Measurements from ENCODE around the gene TAF13.

The TAF13 gene

DNA sequence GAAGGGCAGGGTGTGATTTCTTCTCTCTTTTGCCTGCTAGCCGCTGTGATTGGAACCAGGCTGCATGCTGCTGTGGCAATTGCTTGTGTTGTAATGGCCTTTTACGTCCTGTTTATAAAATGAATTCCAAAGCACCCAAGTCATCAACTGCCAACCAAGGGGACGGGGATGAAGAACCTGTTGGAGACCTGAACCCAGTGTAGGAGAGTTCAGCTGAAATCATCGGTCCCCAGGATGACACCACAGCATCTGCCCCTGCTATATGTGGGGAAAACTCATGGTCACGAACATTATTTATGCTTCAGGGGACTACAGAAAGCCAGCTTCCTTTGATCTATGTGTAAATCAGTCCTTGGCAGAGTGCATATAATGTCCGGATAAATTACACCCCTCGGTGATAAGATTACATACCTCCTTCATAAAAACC lies 18.6 kb upstream of the TAF13 start:
- DNase-seq, result no peak
- Histone ChIP-seq H3K27me3 (replicated peaks; ENCODE audit: control insufficient read depth, insufficient read depth, low read length, poor library complexity, severe bottlenecking) (no peaks in the 10 kb centered on the region), H3K4me3 (ENCODE audit: insufficient read depth, low read depth, low read length, poor library complexity, severe bottlenecking) (no peak overlapping the region), H3K9me3 (ENCODE audit: control insufficient read depth, low read length) (no peaks in the 10 kb centered on the region), H3K4me1 (ENCODE audit: control insufficient read depth, insufficient read depth, low read length, poor library complexity, severe bottlenecking) (peaks cover 20% of the 10 kb centered on the region), H3K27ac (ENCODE audit: insufficient read depth, low read length, poor library complexity, severe bottlenecking) (no peak overlapping the region), H3K36me3 (ENCODE audit: control insufficient read depth, insufficient read depth, low read length) (peaks cover 27% of the 10 kb centered on the region)

DNA sequence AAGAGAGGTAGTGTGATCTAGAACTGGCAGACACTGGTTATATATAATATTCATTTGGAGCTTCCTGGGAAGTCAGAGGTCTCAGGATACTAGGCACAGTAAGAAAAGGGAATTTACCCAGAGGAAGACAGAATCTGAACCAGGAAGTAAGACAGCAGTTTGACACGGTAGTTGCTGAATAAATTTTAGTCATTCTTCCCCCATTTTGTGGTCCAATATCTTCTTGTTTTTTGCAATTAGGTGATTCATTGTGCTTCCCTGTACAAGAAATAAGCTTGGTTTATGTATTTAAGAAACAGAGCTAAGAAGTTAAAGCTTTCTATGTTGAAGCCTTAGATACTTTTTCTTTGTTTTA lies 16.0 kb upstream of the TAF13 start:
- H3K4me3 ChIP-seq (ENCODE audit: insufficient read depth, low read depth, low read length, poor library complexity, severe bottlenecking), result peak overlapping the region; percentile 82

DNA sequence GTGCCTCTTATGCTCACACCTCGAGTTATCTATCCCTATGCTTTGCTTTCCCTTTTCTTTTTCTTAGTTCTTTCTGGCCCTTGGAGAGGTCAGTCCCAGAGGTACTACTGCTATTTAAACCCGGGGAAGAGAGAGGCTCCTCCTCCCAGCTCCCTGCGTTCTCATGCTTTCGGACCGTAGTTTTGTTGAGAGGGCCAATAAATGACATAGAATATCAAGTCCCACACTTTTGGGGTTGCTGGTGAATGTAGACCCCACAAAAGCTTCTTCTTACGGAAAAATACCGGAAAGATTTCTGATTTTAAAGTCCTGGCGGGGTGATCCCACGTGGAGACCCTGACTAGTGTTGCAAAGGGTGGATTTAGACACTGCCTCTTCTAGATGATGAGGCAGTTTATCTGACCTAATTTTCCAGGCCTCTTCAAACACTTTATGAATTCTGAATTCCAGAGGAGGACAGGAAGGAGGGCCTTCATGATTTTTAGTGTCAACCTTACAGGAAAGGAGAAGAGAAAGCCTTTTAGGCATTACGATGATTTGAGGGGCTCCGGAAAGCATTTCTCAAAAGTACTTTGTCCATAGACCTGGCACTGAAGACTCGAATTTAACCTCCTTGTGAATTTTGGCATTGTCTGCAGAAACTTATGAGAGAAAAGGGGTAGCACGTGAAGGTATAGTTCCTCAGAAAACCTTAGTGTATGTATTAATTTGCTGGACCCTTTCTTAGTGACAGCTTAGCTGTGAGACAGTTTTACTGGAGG lies 15.5 kb upstream of the TAF13 start:
- peaks cover 20% of the 10 kb centered on the region for H3K4me1 ChIP-seq (ENCODE audit: control insufficient read depth, insufficient read depth, low read length, poor library complexity, severe bottlenecking)
- DNase-seq, result no peak
- H3K27ac ChIP-seq (ENCODE audit: insufficient read depth, low read length, poor library complexity, severe bottlenecking), result peak overlapping the region; percentile 91

More for the DNA sequence above, 16.0 kb upstream of the TAF13 start:
- no peaks in the 10 kb centered on the region for H3K9me3 ChIP-seq (ENCODE audit: control insufficient read depth, low read length)
- H3K27ac ChIP-seq (ENCODE audit: insufficient read depth, low read length, poor library complexity, severe bottlenecking), result peak overlapping the region; percentile 91
- DNase-seq, result no peak
- H3K36me3 ChIP-seq (ENCODE audit: control insufficient read depth, insufficient read depth, low read length), result peaks cover 27% of the 10 kb centered on the region
- no peaks in the 10 kb centered on the region for H3K27me3 ChIP-seq (replicated peaks; ENCODE audit: control insufficient read depth, insufficient read depth, low read length, poor library complexity, severe bottlenecking)
- peaks cover 20% of the 10 kb centered on the region for H3K4me1 ChIP-seq (ENCODE audit: control insufficient read depth, insufficient read depth, low read length, poor library complexity, severe bottlenecking)

DNA sequence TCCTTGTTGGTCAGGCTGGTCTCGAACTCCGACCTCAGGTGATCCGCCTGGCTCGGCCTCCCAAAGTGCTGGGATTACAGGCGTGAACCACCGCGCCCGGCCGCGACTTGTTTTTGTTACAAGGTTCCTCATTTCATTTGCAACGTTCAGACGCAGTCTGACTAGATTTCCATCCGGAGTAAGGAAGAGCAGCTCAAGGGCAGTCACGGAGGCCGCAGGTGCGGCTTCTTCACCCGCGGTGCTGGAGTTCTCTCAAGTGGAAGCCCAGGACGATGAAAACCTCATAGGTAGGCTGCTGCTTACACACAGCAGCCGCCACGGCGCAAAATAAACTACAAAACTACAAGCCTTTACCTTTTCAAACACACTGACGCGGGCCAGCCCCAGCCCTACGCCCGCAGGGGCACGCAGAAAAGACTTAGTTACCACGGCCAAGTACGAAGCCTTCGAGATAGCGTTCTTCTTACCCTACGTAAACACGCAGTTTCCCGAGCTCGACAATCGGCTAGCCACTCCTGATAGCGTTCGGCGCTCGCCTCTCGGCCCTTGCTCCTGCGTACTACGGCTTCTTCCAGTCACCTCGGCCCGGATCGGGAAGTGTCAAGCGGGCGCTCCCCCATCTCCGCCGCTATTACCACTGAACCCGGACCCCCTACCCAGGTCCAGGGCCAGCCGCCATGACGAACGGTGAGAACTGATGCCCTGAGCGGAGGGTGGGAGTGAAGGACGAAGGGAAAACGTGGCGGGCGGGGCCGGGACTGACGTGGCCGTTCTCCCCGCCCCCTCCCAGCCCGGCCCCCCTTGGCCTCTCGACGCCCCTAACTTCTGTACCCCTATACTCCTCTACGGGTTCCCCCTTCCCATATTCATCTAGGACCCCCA lies 14.6 kb upstream of the TAF13 start, which contains the start of gene TMEM167B:
Gene TMEM167B, plus strand, starts transcription at position 569 of the 882 bp plus-strand sequence. Its CDS starts 109 bp downstream, at position 678.
- Histone ChIP-seq H3K27me3 (replicated peaks; ENCODE audit: control insufficient read depth, insufficient read depth, low read length, poor library complexity, severe bottlenecking) (no peaks in the 10 kb centered on the region), H3K4me3 (ENCODE audit: insufficient read depth, low read depth, low read length, poor library complexity, severe bottlenecking) (peak within 1 kb of the TSS; percentile 82), H3K27ac (ENCODE audit: insufficient read depth, low read length, poor library complexity, severe bottlenecking) (peak within 1 kb of the TSS; percentile 91), H3K36me3 (ENCODE audit: control insufficient read depth, insufficient read depth, low read length) (peaks cover 20% of the 10 kb centered on the region), H3K9me3 (ENCODE audit: control insufficient read depth, low read length) (no peaks in the 10 kb centered on the region), H3K4me1 (ENCODE audit: control insufficient read depth, insufficient read depth, low read length, poor library complexity, severe bottlenecking) (peaks cover 20% of the 10 kb centered on the region)
- peak; percentile 73 to 79 (median 78) for DNase-seq

More for the DNA sequence above, 15.5 kb upstream of the TAF13 start:
- no peaks in the 10 kb centered on the region for H3K27me3 ChIP-seq (replicated peaks; ENCODE audit: control insufficient read depth, insufficient read depth, low read length, poor library complexity, severe bottlenecking)
- no peaks in the 10 kb centered on the region for H3K9me3 ChIP-seq (ENCODE audit: control insufficient read depth, low read length)
- H3K4me3 ChIP-seq (ENCODE audit: insufficient read depth, low read depth, low read length, poor library complexity, severe bottlenecking), result peak overlapping the region; percentile 82
- H3K36me3 ChIP-seq (ENCODE audit: control insufficient read depth, insufficient read depth, low read length), result peaks cover 27% of the 10 kb centered on the region

DNA sequence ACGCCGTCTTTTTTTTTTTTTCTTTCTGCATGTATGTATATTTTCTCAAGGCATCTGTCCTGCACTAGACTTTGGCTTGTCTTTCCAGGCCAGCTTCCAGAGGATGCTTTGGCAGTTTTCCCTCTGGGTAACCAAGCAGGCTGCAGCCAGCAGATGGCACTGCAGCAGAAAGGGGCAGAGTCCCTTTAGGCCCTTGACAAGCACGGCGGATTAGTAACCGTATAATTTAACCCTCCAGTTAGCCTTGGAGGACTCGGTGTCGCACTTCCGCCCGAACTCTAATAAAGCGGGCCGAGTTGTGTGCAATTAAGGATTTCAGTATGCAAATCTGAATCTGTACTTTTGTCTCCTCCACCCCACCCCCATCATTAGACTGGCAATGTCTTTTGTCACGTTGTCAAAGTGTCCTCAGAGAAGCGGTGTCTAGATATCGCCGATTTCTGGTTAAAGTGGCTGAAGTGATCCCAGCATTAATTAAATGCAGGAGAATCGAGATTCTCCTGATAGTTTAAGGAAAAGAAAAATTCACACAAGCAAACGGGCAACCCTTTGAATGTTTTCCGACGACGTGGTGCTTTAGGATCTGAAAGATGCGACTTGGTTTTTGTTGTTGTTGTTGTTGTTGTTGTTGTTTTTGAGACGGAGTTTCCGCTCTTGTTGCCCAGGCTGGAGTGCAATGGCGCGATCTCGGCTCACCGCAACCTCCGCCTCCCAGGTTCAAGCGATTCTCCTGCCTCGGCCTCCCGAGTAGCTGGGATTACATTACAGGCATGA lies 13.6 kb upstream of the TAF13 start:
- no peaks in the 10 kb centered on the region for H3K9me3 ChIP-seq (ENCODE audit: control insufficient read depth, low read length)
- H3K4me3 ChIP-seq (ENCODE audit: insufficient read depth, low read depth, low read length, poor library complexity, severe bottlenecking), result peak overlapping the region; percentile 82
- DNase-seq, result no peak
- H3K27ac ChIP-seq (ENCODE audit: insufficient read depth, low read length, poor library complexity, severe bottlenecking), result peak overlapping the region; percentile 91
- H3K36me3 ChIP-seq (ENCODE audit: control insufficient read depth, insufficient read depth, low read length), result peaks cover 11% of the 10 kb centered on the region
- peaks cover 20% of the 10 kb centered on the region for H3K4me1 ChIP-seq (ENCODE audit: control insufficient read depth, insufficient read depth, low read length, poor library complexity, severe bottlenecking)
- no peaks in the 10 kb centered on the region for H3K27me3 ChIP-seq (replicated peaks; ENCODE audit: control insufficient read depth, insufficient read depth, low read length, poor library complexity, severe bottlenecking)

DNA sequence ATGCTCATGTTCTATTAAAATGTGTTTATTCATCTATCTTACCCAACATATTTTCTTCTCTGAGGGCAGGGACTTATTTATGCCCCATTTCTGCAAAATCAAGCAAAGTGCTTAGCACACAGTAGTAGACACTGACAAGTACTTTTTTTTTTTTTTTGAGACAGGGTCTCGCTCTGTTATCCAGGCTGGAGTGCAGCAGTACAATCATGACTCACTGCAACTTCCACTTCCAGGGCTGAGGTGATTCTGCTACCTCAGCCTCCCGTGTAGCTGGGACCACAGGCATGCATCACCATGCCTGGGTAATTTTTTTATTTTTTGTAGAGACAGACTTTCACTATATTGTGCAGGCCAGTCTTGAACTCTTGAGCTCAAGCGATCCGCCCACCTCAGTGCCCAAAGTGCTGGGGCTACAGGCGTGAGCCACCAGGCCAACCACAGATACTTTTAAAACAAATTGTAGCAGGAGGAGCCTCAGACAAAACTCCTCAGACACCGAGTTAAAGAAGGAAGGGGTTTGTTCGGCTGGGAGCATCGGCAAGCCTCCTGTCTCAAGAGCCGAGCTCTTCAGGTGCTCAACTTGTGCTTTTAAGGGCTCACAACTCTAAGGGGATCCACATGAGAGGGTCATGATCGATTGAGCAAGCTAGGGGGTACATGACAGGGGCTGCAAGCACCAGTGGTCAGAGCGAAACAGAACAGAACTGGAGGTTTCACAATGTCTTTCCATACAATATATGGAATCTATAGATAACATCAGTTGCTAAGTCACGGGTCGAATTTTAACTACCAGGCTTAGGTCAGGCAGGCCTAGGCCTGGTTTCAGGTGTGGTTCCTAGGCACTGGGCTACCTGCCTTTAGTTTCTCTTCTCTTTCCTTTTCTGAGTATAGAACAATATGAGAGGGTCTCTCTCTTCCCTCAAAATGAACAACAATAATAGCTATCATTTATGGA lies 9.0 kb upstream of the TAF13 start:
- no peaks in the 10 kb centered on the region for H3K27me3 ChIP-seq (replicated peaks; ENCODE audit: control insufficient read depth, insufficient read depth, low read length, poor library complexity, severe bottlenecking)
- no peaks in the 10 kb centered on the region for H3K36me3 ChIP-seq (ENCODE audit: control insufficient read depth, insufficient read depth, low read length)
- H3K4me3 ChIP-seq (ENCODE audit: insufficient read depth, low read depth, low read length, poor library complexity, severe bottlenecking), result no peak overlapping the region
- H3K9me3 ChIP-seq (ENCODE audit: control insufficient read depth, low read length), result no peaks in the 10 kb centered on the region
- H3K27ac ChIP-seq (ENCODE audit: insufficient read depth, low read length, poor library complexity, severe bottlenecking), result no peak overlapping the region
- no peak for DNase-seq
- no peaks in the 10 kb centered on the region for H3K4me1 ChIP-seq (ENCODE audit: control insufficient read depth, insufficient read depth, low read length, poor library complexity, severe bottlenecking)

DNA sequence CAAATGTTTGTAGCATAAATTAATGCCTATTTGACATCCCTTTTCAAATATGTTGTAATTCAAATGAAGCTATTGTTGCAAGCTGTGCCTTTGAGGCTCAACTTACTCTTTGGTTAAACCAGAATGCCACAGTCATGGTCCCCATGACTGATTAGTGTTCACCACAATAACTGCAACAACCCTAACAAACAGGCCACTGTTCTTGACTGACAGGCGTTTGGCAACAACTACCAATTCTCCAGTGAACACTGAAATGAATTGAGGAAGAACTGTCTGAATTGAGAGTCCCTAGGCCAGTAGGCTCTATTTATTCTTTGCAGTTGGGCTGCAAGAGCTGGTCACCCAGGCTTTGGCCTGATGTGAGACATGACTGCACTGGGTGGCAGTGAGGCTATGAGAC lies 8.1 kb upstream of the TAF13 start:
- DNase-seq, result no peak
- Histone ChIP-seq H3K27ac (ENCODE audit: insufficient read depth, low read length, poor library complexity, severe bottlenecking) (no peak overlapping the region), H3K4me1 (ENCODE audit: control insufficient read depth, insufficient read depth, low read length, poor library complexity, severe bottlenecking) (no peaks in the 10 kb centered on the region), H3K9me3 (ENCODE audit: control insufficient read depth, low read length) (no peaks in the 10 kb centered on the region), H3K4me3 (ENCODE audit: insufficient read depth, low read depth, low read length, poor library complexity, severe bottlenecking) (no peak overlapping the region), H3K36me3 (ENCODE audit: control insufficient read depth, insufficient read depth, low read length) (no peaks in the 10 kb centered on the region), H3K27me3 (replicated peaks; ENCODE audit: control insufficient read depth, insufficient read depth, low read length, poor library complexity, severe bottlenecking) (no peaks in the 10 kb centered on the region)

DNA sequence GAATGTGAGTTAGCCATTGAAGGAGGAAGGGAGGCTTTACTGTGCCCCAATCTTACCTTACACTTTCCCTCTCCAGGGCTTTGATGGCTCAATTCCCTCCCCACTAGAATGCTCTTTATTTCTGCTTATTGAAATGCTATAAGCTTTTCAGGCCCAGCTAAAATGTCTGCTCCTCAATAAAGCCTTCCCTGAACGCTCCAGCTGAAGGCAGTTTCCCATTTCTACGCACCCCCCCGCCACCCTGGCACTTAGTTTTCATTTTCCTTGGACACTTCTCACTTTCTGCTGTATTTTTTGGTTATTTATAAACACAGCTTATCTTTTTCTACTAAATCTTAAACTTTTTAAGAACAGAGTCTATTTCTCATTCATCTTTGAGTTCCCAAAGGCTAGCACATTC lies 7.7 kb upstream of the TAF13 start:
- no peaks in the 10 kb centered on the region for H3K4me1 ChIP-seq (ENCODE audit: control insufficient read depth, insufficient read depth, low read length, poor library complexity, severe bottlenecking)
- H3K27ac ChIP-seq (ENCODE audit: insufficient read depth, low read length, poor library complexity, severe bottlenecking), result no peak overlapping the region
- no peaks in the 10 kb centered on the region for H3K27me3 ChIP-seq (replicated peaks; ENCODE audit: control insufficient read depth, insufficient read depth, low read length, poor library complexity, severe bottlenecking)
- no peaks in the 10 kb centered on the region for H3K9me3 ChIP-seq (ENCODE audit: control insufficient read depth, low read length)
- no peak for DNase-seq
- no peak overlapping the region for H3K4me3 ChIP-seq (ENCODE audit: insufficient read depth, low read depth, low read length, poor library complexity, severe bottlenecking)
- H3K36me3 ChIP-seq (ENCODE audit: control insufficient read depth, insufficient read depth, low read length), result no peaks in the 10 kb centered on the region
